Measurements from ENCODE around the gene ZNF296. TPM values are rescaled to one million over a fixed set of nuclear protein-coding genes. Genes with fewer than 3 reads are reported as not detected.

ZNF296 gene
- polyA plus RNA-seq, 3 donors, result 1.1 to 2.4 (median 2.1) TPM

DNA sequence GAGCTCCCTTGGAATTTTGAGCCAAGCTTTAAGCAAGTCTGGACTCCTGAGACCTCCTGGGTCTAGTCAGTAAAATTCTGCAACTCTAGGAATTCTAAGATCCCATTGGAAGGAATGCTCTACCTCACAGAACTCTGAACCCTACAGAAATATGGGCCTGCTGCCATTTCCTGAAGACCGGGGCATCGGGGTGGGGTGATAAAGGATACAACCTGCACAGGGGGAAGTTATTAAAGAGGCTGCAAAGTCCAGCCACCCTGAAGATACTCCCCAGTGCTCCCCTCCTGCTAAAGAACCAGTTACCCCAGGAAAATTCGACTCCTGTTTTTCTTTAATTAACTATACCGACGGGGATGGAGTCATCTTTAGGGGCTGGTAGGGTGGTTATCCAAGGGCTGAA lies 14.3 kb upstream of the ZNF296 start:
- DNase-seq, result no peak

DNA sequence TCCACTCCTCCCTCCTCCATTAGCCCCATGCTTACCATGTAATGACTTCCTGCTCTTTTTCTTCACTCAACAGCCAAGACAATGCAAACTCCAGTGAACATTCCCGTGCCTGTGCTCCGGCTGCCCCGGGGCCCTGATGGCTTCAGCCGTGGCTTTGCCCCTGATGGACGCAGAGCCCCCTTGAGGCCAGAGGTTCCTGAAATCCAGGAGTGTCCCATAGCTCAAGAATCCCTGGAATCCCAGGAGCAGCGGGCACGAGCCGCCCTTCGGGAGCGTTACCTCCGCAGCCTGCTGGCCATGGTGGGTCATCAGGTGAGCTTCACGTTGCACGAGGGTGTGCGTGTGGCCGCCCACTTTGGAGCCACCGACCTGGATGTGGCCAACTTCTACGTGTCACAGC lies 13.8 kb upstream of the ZNF296 start:
- DNase-seq, result no peak

DNA sequence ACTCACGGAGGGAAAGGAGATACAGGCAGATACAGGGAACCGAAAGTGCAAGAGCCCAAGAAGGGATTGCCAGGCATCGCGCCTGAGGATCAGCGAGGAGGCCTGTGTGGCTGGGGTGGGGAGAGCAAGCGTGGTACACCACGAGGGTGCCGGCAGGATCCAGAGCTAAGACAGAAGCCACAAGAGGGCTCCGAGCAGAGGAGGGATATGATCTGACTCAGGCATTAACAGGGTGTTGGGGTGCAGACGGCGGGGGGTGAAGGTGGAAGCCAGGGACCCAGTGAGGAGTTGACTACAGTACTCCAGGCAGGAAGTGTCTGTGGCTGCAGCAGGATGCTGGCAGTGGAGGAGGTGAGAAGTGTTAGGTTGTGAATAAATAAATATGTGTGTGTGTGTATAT lies 11.3 kb upstream of the ZNF296 start:
- no peak for DNase-seq

DNA sequence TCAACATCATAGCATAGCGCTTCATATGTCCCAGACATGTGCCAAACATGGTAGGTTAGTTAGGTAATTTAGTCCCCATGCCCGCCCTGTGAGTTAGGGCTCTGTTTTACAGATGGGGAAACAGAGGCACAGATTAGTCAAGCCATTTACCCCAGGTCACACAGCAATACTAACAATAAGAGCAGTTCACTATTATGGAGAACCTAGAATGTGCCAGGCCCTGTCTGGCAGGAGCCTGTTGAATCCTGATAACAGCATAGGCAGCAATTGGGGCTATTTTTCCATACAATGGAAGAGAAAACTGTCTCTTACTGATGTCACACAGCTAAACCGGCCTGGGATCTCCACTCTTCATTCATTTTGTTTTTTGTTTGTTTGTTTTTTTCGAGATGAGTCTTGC lies 10.2 kb upstream of the ZNF296 start:
- DNase-seq, result no peak

DNA sequence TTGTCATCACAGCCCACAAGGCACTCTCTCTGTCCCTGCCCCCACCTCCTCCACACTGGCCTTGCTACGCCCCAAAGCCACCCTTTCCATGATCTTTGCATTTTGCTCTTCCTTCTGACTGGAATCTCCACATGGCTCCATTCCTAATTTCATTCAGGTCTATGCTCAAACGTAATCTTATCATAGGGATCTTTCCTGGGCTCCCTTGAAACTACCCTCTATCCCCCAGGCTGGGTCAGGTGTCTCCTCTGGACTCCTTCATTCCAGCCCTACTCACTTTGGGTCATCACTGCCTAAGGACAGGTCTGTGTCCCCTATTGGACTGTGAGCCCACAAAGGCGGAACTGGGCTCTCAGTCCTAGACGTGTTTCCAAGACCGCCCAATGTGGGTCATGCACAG lies 5.9 kb upstream of the ZNF296 start:
- DNase-seq, result no peak

DNA sequence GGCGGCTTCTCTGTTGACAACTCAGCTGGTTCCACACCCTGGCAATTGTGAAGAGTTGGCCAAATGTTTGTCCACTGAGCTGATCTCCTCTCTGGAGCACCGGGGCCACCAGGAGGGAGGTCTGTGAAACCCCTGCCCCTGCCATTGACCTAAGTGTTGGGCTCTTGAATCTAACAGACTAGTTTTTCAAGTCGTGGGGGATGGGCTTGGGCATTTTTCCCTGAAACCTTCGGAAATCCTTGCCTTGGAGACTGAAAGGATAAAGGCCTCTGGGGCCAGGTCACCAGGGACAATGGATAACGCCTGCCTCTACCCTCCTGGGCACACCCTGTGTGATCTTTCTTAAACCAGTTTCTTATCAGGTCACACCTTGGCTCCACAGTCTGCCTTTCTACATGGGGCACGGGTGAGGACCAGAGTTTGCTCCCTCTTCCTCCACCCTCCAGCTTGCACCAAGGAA lies 3.7 kb upstream of the ZNF296 start:
- no peak for DNase-seq

DNA sequence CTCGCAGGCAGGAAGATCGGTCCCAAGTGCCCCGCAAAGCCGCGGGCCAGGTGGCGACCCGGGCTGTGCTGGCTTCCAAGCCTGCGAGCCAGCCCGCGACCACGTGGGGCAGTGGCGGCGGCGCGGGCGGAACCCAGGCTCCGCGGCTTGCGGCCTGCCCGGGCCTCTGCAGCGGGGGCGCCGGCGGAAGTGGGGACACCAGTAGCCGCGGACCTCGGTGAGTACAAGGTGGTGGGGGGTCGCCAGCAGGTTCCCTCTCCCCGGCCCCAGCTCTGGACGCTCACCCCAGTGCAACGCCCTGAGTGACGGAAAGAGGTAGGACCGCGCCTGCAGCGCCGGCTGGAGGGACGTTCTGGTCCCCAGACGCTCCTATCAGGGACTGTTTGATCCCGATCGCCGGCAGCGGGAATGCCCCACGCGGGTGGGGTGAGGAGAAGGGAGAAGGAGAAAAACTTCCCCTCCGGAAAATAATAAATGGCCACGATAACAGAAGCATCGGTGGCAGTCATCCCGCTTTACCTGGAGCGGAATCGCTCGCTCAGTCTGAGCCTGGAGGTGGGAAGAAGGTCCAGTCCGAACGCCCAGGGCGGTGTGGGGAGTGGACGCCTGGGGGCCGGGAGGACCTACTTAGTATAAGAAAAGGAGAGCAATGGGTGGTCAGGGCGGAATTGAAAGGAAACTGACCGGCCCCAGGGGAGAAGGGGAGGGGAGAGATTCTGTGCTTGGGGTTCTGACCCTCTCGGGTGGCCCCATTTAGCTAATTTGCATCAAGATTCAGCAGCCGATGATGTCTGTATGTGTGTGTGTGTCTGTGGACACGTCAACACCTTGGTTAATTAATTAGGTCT lies 3.0 kb upstream of the ZNF296 start, which contains the start of gene GEMIN7:
Gene GEMIN7 (plus strand): TSS at position 198 of the 848 bp plus-strand sequence. CDS start 10,855 bp downstream, outside the sequence.
- DNase-seq, result no peak

DNA sequence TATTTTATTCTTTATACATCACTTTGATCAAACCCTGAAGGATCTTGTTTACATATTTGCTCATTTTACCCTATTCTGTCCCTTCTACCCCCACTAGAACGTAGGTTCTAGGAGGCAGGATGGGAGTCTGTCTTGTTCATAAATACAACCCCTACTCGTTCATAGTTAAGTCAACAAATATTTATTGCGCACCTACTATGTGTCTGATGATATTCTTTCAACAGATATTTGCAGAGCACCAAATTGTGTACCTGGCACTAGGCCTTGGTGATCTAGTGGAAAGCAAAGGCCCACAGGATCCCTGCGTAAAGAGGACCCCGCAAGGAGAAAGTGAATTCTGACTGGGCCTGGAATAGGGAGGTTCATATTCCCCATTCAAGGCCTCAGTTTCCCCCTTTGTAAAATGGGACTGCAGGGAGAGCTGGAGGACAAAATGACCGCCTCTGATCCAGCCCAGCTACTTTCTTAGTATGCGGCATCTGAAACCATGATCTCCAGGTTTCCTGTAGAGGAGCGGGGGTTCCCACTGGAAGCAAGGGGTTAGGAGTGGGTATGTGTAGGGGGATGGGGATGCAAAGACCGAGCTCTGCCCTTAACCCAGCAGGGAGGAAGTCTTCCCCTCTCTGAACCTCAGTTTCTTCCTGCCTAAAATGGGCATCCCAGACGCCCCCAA lies 2.2 kb upstream of the ZNF296 start:
- DNase-seq, result no peak

DNA sequence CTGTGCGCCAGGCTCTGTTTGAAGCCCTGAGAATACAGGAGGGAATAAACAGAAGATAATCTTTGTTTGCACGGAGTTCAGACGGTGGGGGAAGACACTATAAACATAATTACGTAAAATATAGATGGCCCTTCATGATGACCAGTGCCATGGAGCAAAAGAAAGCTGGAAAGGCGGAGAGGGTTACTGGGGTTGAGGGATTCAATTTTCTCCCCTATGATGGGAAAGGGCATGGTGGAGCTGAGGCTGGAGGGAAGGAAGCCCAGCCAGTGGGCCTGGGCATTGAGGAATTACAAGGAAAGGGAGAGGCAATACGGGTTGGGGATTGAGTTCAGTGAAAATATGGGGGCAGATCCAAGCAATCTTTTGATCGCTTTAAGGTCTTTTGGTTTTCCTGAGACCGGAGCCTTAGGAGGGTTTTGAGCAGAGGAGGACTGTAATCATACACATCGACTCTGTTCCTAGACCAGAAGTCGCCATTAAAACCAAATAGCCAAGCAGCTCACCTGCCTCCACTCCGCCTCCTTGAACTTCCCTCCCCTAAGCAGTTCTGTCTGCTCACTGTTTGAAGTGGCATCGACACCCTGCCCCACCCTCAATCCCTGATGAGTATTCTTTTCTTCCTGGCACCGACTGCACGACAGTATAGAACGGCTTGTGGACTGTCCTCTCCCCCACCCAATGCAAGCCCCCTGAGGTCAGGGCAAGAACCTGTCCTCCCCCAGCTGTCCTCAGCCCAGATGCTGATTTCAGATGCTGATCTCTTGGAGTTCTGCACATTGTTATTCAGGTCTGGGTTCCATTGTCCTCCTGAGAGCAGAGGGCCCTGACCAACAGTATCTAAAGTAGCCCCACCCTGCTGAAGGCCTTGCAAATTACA lies 813 bp upstream of the ZNF296 start:
- DNase-seq, result no peak

DNA sequence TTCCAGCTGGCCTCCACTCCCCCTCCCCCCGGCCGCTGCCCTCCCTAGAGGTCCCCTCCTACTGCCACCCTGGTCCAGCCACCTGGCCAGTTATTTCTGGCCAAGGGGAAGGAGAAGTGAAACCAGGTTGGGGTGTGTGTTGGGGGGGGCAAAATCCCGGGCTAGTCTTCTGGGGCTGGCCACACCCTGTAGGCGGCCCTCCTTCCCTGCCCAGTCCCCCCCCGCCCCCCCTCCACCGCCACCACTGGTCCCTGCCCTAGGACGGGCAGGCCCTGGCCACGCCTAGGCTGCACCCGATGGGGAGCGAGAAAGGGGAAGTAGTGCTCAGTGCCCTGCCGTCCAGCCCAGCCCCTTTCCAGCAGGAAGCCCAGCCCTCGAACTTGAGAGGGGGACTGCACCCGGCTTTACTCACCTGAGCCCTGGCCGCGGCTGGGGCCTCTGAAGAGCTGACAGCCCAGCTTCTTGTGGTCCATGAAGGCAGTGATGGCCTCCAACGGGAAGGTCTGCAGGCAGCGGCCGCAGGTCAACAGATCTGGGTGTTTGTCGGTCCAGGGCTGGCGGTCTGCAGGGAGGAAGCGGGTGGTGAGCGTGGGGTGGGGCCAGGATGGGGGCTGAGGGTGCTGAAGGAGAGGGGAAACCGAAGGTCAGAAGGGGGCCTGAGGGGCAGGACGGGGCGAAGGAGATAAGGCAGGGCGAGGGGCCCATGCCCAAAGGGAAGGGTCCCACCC lies 813 bp downstream of the ZNF296 start:
- DNase-seq, result no peak

DNA sequence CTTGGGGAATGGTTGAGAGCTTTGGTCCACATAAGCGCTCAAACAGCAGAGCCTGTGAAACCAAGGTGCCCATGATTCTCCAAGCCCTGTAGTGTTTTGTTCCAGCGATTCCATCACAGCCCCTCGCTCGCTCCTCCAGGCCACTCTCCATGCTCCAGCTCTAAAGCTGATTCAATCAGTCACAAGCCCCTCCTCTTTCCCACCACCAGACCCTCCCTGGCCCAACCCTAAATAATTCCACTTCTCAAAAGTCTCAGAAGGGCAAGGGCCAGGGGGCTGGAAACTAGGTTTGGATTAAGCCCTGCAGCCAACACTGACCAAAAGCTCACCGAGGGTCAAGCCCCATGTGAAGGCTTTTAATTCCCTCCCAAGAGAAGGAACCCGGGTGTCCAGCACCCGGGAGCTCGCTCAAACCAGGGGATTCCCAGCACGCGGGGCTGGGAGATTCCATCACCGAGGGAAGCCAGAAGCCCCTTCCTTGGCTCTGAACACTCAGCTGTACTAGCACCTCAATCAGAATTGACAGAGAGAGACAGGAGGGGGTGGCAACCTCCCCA lies 1.5 kb downstream of the ZNF296 start:
- DNase-seq, result no peak

DNA sequence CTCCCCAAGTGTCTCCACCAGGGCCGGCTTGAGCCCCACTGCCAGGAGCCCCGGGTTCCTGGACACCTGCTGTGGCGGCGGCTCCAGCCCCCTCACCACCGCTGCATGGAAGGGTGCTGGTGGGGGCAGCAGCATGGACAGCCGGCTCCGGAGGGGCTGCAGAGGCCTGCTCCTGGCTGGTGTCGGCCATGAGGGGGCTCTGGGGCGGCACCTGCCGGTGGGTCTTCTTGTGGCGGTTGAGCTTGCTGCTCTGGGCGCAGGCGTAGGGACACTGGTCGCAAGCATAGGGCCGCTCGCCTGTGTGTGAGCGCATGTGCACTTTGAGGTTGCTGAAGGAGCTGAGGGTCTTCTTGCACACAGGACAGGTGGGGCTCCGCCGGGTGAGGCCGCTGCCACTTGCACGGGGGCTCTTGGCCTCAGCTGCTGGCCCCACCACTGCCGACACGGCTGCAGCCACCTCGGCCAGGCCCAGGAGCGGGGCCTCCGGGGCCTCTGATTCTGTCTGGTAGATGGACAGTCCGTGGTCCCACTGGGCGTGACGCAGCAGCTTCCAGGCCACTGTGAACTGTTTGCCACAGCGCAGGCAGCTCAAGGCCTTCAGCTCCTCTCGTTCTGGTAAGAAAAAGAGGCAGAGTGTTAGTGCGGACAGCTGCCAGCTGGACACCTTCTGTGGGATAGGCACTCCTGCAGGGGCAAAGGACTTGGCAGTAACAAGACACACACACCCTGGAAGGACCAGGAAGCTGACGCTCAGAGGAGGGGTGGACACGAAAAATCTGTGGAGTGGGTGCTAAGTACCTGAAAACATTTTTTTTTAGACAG lies 4.1 kb downstream of the ZNF296 start:
- DNase-seq, result no peak

DNA sequence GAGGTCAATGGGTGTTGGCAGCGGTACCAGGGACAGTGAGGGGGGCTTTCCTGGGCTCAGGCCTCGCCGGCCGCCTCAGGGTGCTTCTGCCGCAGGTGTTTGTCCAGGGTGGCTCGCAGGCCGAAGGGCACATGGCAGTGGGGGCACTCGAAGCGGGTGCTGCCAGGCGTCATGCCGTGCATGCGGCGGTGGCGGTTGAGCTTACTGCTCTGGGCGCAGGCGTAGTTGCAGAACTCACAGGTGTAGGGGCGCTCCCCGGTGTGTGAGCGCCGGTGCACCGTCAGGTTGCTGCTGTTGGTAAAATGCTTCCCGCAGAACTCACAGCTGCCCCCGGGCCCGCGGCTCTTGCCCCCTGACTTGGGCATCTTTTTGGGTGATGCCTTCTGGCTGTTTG lies 4.7 kb downstream of the ZNF296 start:
- no peak for DNase-seq

DNA sequence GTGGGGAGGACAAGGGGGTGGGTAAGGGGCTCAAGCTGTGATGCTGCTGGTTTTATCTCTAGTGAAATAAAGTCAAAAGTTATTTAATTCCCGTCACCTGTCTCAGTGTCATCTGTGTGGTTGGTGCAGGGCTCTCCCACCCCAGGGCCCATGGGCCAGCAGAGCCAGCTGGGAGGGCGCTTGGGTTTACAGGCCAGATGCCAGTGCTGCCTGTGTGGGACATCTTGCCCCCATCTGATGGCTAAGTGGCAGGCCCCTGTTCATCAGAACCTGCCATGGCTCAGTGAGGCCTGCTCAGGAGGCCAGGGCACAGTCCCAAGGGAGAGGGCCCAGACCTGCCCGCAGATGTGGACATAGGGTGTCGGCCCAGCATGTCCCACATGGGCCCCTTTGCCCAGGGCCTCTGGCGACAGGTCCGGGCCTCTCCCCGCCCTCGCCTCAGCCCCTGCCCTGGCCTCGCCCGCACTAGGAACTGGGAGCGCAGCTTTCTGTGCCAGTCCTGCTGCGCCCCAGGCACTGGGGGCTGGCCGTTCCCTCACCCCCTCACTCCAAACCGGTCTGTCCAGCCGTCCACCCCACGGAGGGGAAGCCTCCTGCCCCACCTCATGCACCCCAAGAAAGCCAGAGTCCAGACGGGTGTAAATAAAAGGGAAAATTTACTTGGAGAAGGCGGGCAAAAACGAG lies 5.3 kb downstream of the ZNF296 start:
- no peak for DNase-seq

DNA sequence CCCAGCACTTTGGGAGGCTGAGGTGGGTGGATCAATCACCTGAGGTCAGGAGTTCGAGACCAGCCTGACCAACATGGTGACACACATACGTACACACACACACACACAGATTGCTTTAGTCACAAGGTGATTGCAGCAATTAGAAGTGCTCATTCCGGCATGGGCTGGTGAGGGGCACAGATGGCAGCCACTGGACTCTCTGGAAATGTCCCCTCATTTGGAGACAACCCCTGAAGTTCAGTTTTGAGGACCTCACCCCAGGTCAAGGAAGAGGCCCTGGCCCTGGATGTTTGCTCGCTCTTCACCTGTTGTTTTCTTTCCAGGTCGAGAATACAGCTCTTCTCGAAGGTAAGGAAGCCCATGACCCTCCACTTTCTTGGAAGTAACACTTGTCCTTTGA lies 6.1 kb downstream of the ZNF296 start:
- DNase-seq, result no peak

DNA sequence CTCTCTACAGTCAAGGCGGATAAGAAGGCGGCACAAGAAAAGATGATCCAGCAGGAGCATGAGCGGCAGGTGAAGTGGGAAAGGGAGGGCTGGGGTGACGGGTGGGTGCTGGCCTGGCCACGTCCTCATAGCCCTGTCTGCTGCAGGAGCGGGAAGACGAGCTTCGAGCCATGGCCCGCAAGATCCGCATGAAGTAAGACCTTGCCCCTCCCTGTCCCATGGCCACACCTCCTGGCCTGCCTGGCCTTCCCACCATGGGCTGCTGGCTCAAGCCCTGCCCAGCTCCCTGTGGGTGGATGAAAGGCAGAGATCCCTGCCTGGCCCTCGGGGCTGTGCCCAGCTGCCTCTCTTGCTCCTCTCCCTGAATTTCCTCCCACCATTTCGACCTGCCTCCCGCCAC lies 7.2 kb downstream of the ZNF296 start:
- no peak for DNase-seq

DNA sequence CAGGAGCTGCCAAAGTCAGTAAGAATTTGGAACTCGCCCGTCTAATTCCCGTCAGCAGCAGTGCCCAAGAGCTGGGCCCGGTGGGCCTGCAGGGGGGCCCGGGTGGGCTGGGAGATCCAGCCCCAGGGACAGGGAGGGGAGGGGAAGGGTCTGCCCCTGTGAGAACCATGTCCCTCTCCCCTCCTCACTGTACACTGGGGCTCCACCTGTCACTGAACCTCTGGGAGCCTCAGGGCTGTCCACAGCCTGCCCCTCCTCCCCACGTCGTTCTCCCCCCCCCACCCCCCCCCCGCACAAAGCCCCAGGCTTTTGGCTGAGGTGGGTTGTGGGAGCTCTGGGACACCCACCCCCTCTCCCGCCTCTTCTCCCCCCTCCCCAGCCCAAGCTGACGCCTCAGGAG lies 8.2 kb downstream of the ZNF296 start:
- DNase-seq, result no peak

DNA sequence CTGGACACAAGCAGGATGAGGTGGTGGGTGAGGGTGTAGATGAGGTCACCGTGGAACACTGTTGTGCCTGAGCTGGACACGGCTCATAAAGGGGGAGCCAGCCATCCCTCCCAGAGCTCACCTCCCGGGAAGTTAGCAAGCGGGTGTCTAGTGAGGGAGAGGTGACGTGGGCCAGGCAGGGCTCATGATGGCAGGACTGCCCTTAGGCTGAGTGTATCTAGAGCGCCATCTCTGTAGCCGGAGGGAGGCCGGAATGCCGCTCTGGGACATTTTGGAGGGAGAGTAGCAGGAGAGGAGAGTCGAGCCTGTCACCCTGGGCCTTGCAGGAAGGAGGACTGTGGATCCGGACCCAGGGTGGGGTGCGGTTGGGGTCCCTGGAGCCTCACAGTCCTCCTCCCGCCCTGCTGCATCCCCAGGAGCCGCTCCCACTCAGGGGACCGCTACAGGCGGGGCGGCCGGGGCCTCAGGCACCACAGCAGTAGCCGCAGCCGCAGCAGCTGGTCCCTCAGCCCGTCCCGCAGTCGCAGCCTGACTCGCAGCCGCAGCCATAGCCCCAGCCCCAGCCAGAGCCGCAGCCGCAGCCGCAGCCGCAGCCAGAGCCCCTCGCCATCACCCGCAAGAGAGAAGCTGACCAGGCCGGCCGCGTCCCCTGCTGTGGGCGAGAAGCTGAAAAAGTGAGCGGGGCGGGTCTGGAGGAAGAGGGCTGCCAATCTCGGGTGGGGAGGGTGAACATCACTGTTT lies 9.2 kb downstream of the ZNF296 start:
- no peak for DNase-seq
